GM12801 (cell line): ENCODE results near the gene TNFAIP2.

Experiments used
- TF ChIP-seq, protein P1 (sequence below): IDR thresholded peaks from one replicate; pipeline ENCODE4 v1.5.1; 2011; ENCODE audit warnings: control low read depth; ENCODE audit not compliant: insufficient read length; ENCODE audit errors: extremely low read depth

Gene TNFAIP2

DNA sequence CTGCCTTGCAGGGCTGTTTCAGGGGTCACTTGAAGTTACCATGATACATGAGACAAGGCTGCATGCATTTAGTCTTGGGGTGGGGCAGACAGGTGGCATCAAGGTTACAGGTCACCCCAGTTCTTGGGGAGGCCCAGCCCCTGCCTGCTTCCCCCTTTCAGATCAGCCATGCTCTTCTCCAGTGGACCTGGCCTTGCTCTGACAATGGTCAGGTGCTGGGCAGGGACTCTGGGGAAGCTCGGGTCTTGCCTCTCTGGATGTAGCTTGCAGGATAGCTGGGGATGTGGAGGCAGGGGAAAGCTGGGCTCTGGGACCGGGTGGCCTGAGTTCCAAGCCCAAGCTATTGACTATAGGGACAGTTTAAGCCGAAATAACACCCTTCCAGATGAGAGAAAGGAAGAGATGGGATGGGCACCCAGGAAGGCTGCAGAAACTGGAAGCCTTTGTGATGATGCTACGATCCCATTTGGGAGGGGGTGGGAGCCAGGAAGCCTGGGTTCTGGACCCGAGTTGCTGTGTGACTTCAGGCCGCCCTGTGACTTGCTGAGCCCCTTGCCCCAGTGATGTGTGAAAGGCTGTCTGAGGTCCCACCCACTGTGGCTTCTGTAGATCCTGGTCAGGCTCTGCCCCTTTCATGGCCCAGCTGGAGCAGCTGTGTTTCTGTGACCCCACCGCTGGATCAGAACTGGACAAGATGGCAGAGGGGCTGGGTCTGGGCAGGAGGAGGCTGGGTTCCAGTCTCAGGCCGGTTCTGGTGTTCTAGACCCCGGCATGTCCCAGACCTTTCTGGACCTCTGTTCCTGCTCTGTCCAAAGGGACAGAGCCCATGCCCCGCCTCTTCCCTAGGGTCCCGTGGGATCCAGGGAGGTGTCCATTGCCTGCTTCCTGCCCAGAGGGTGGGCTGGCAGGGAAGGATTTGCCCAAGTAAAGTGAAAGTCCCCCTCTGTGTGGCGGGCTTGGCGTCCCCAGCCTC is 2.1 kb downstream of the TNFAIP2 start:
- TF ChIP-seq, protein P1, sequence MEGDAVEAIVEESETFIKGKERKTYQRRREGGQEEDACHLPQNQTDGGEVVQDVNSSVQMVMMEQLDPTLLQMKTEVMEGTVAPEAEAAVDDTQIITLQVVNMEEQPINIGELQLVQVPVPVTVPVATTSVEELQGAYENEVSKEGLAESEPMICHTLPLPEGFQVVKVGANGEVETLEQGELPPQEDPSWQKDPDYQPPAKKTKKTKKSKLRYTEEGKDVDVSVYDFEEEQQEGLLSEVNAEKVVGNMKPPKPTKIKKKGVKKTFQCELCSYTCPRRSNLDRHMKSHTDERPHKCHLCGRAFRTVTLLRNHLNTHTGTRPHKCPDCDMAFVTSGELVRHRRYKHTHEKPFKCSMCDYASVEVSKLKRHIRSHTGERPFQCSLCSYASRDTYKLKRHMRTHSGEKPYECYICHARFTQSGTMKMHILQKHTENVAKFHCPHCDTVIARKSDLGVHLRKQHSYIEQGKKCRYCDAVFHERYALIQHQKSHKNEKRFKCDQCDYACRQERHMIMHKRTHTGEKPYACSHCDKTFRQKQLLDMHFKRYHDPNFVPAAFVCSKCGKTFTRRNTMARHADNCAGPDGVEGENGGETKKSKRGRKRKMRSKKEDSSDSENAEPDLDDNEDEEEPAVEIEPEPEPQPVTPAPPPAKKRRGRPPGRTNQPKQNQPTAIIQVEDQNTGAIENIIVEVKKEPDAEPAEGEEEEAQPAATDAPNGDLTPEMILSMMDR: no peak

DNA sequence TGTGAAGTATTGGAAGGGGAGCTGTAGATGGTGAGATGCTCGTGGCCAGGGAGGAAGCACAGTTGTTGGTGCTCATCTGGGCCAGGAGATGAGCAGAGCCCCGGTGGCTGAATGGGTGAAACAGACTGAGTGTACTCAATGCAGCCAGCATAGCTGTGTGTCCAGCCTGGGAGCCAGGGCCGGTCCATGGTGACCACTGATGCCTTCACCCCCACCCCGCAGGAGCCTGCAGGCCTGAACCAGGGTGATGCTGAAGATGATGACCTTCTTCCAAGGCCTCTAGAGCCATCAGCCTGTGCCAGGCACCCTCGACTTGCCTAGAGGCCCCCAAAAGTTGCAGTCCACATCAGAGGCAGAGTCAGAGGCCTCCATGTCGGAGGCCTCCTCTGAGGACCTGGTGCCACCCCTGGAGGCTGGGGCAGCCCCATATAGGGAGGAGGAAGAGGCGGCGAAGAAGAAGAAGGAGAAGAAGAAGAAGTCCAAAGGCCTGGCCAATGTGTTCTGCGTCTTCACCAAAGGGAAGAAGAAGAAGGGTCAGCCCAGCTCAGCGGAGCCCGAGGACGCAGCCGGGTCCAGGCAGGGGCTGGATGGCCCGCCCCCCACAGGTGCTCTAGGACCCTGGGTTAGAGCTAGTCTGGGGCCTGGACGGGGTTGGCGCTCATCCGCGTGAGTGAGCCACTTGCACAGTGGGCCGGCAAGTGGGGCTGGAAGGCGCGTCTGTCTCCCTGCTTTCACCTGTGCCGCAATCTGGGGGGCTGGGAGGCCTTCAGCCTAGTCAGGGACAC is 3.0 kb downstream of the TNFAIP2 start:
- TF ChIP-seq, protein P1: no peak

DNA sequence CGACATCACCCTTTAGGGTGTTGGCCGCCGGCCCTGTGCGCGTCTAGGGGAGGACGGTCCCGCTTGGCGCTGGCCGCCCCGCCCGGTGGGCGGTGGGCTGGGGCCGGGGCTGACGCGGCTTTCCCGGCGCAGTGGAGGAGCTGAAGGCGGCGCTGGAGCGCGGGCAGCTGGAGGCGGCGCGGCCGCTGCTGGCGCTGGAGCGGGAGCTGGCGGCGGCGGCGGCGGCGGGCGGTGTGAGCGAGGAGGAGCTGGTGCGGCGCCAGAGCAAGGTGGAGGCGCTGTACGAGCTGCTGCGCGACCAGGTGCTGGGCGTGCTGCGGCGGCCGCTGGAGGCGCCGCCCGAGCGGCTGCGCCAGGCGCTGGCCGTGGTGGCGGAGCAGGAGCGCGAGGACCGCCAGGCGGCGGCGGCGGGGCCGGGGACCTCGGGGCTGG is 3.6 kb downstream of the TNFAIP2 start:
- TF ChIP-seq, protein P1: no peak

GRCh38 chr14:103127356-103127755 is 4.1 kb downstream of the TNFAIP2 start:
- TF ChIP-seq, protein P1: no peak

DNA sequence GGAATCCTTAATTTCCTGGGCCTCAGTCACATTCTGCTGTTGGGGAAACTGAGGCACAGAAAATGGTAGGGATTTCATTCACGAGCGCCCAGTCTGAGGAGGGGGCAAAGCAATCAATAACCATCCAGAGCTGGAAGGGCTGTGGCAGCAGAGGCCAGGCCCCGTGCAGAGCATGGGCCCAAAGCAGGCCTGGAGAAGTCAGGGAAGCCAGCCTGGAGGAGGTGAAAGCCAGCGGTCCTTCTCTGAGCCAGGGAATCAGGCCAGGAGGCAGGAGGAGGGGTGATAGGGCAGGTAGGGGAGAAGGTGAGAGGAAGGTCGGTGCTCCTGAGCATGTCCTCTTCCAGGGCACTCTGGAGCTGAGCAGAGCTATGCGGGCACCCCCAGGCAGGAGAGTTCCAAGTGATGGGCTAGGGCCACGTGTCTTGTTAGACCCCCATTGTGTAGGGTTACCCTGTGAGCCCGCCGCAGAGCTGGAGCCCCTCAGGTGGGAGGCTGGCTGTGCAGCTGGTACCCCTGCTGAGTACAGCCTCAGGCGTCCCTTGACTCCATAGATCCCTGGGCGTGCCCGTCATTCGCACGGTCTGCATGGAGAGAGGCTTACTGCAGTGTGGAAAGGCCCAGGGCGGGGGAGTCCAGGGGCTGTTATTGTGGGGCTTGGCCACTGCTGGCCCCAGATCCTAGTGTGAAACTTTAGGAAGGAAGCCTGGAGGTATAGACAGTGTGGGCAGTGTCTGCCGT is 4.8 kb downstream of the TNFAIP2 start:
- TF ChIP-seq, protein P1: no peak

- TF ChIP-seq, protein P1: no peak
These were observed 5.5 kb downstream of the TNFAIP2 start for GRCh38 chr14:103128631-103129300.
